ENCODE measurements around the gene WDFY2. TPM values are rescaled to one million over a fixed set of nuclear protein-coding genes. Genes with fewer than 3 reads are reported as not detected.
"Not testable (repeated sequence)": the region's sequence is repeated elsewhere in the genome, so short reads cannot be mapped to it uniquely, and the experiment has no call there.

Gene WDFY2
- total and polyA plus RNA-seq, 2 of the 13 experiments (the other 11 are each of a cell fraction or from before 2014, with no cell fraction given) = 22.6 to 27.0 TPM

- in situ Hi-C loops (cut with HindIII; ENCODE audit: extremely low pct_ligation_motif_present, low pct_unique_long_range_greater_than_20kb); BruUV-seq (replicated peaks); DNase-seq (ENCODE audit: low spot score); H2AFZ ChIP-seq (ENCODE audit: low read length); H3K27ac ChIP-seq (ENCODE audit: extremely low read length, insufficient read depth, low read length); FAIRE-seq; H3K9me3 ChIP-seq (ENCODE audit: low read length); H3K27me3 ChIP-seq (ENCODE audit: control insufficient read depth in 1 of 2, insufficient read depth in 2 of 2, low read length in 2 of 2); H3K9ac ChIP-seq (ENCODE audit: insufficient read depth, low read depth, low read length); intact Hi-C loops (cut with micrococcal nuclease; ENCODE audit: unreplicated experiment); CTCF ChIA-PET (ENCODE audit: low intra/inter-chr PET ratio, low total read pairs); ATAC-seq; H3K4me2 ChIP-seq (ENCODE audit: low read depth, low read length); H3K4me3 ChIP-seq (replicated peaks in 1 of 3; ENCODE audit: insufficient read depth in 1 of 3, low read depth in 2 of 3, low read length in 3 of 3): not testable (repeated sequence)
- WGBS (ENCODE audit: low lambda C conversion rate) = 100% methylated on average over 1 of the region's 1 CpG
- H3K4me1 ChIP-seq (ENCODE audit: insufficient read depth, low read length) = peaks cover 82% of the 10 kb centered on the region
- peaks cover 2 to 12% of the 10 kb centered on the region in 2 experiments for H3K36me3 ChIP-seq (replicated peaks in 1 of 2; ENCODE audit: control insufficient read depth in 1 of 2, insufficient read depth in 2 of 2, low read length in 2 of 2)
- POLR2A ChIA-PET = interaction anchor here (1.0 kb wide), 1 partner anchor 139 kb away, joined by 3 read pairs; no protein-coding TSS in a partner anchor
- H4K20me1 ChIP-seq (ENCODE audit: insufficient read depth, low read length) = peaks cover 12% of the 10 kb centered on the region
- H3K79me2 ChIP-seq (ENCODE audit: insufficient read depth, low read length) = peaks cover 96% of the 10 kb centered on the region
Measured at GRCh38 chr13:51591938-51592337, 7.7 kb downstream of the WDFY2 start.

DNA sequence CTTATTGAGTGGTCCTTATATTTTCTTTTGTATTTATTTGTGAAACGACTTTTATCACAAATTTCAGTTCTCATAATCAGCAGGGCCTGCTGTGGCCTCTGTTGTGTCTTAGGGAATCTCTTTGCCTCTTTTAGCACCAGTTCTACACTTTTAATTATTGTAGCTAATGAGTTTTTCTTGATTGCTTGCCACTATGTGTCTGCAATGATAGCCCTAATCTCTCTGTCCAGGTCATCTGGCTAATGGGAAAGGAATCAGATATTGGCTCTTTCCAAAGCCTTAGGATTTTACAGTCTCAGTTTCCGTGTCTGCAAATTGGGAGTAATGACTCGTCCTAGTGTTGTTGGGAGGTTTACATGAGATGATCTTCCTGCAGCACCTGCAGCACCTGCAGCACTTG lies 10.2 kb downstream of the WDFY2 start:
- 98% methylated on average over 3 of the region's 3 CpGs for WGBS (ENCODE audit: low lambda C conversion rate)
- Histone ChIP-seq H2AFZ (ENCODE audit: low read length) (no peak overlapping the region), H3K27me3 (ENCODE audit: control insufficient read depth in 1 of 2, insufficient read depth in 2 of 2, low read length in 2 of 2) (no peaks in the 10 kb centered on the region), H3K4me1 (ENCODE audit: insufficient read depth, low read length) (peaks cover 82% of the 10 kb centered on the region), H3K4me2 (ENCODE audit: low read depth, low read length) (no peak overlapping the region), H4K20me1 (ENCODE audit: insufficient read depth, low read length) (peaks cover 17% of the 10 kb centered on the region), H3K36me3 (replicated peaks in 1 of 2; ENCODE audit: control insufficient read depth in 1 of 2, insufficient read depth in 2 of 2, low read length in 2 of 2) (peaks cover 2 to 12% of the 10 kb centered on the region in 2 experiments), H3K4me3 (replicated peaks in 1 of 3; ENCODE audit: insufficient read depth in 1 of 3, low read depth in 2 of 3, low read length in 3 of 3) (no peak overlapping the region), H3K79me2 (ENCODE audit: insufficient read depth, low read length) (peaks cover 95% of the 10 kb centered on the region), H3K9me3 (ENCODE audit: low read length) (no peaks in the 10 kb centered on the region), H3K27ac (ENCODE audit: extremely low read length, insufficient read depth, low read length) (no peak overlapping the region), H3K9ac (ENCODE audit: insufficient read depth, low read depth, low read length) (no peak overlapping the region)
- no peak for FAIRE-seq
- DNase-seq (ENCODE audit: low spot score) = no peak
- no peak for TF ChIP-seq ESRRA (CRISPR knock-in tag; IDR thresholded peaks at IDR 0.05; ENCODE audit: low read depth)
- TF ChIP-seq HMGXB3 (CRISPR knock-in tag; IDR thresholded peaks at IDR 0.05; ENCODE audit: borderline replicate concordance) = no peak
- TF ChIP-seq, protein P1, sequence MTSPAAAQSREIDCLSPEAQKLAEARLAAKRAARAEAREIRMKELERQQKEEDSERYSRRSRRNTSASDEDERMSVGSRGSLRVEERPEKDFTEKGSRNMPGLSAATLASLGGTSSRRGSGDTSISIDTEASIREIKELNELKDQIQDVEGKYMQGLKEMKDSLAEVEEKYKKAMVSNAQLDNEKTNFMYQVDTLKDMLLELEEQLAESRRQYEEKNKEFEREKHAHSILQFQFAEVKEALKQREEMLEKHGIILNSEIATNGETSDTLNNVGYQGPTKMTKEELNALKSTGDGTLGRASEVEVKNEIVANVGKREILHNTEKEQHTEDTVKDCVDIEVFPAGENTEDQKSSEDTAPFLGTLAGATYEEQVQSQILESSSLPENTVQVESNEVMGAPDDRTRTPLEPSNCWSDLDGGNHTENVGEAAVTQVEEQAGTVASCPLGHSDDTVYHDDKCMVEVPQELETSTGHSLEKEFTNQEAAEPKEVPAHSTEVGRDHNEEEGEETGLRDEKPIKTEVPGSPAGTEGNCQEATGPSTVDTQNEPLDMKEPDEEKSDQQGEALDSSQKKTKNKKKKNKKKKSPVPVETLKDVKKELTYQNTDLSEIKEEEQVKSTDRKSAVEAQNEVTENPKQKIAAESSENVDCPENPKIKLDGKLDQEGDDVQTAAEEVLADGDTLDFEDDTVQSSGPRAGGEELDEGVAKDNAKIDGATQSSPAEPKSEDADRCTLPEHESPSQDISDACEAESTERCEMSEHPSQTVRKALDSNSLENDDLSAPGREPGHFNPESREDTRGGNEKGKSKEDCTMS (CRISPR knock-in tag; conservative IDR thresholded peaks at IDR 0.05) = no peak
- TF ChIP-seq ZNF792 (CRISPR knock-in tag; IDR thresholded peaks at IDR 0.05) = no peak
- TF ChIP-seq, protein P2, sequence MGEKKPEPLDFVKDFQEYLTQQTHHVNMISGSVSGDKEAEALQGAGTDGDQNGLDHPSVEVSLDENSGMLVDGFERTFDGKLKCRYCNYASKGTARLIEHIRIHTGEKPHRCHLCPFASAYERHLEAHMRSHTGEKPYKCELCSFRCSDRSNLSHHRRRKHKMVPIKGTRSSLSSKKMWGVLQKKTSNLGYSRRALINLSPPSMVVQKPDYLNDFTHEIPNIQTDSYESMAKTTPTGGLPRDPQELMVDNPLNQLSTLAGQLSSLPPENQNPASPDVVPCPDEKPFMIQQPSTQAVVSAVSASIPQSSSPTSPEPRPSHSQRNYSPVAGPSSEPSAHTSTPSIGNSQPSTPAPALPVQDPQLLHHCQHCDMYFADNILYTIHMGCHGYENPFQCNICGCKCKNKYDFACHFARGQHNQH (CRISPR knock-in tag; IDR thresholded peaks at IDR 0.05) = no peak
- TF ChIP-seq HHEX (CRISPR knock-in tag; IDR thresholded peaks at IDR 0.05) = no peak
- TF ChIP-seq JARID2 (CRISPR knock-in tag; IDR thresholded peaks at IDR 0.05; ENCODE audit: insufficient replicate concordance) = no peak
- no peak for TF ChIP-seq ZNF703 (CRISPR knock-in tag; IDR thresholded peaks at IDR 0.05; ENCODE audit: borderline replicate concordance)
- TF ChIP-seq MAF1 (CRISPR knock-in tag; IDR thresholded peaks at IDR 0.05; ENCODE audit: borderline replicate concordance) = no peak
- in situ Hi-C loops (cut with HindIII; ENCODE audit: extremely low pct_ligation_motif_present, low pct_unique_long_range_greater_than_20kb) (no loop called here), intact Hi-C loops (cut with micrococcal nuclease; ENCODE audit: unreplicated experiment) (no loop called here)
- ATAC-seq = no peak
- CTCF ChIA-PET (ENCODE audit: low intra/inter-chr PET ratio, low total read pairs) = no interaction called here
- POLR2A ChIA-PET = interaction anchor here (2.5 kb wide), 1 partner anchor 142 kb away, joined by 15 read pairs; the partner anchor contains the start of gene INTS6
- BruUV-seq (replicated peaks) = no TSS peak

Data from HepG2 (cell line).